ENCODE data around the gene PUM2. TPM values are rescaled to one million over a fixed set of nuclear protein-coding genes. Genes with fewer than 3 reads are reported as not detected.

Gene PUM2
- total RNA-seq, 1 experiment from 2014 or later = 104 TPM

GRCh38 chr2:20224716-20225293, 125.8 kb downstream of the PUM2 start, which contains the start of gene SDC1 (continued):
- 0 out of 2 replicates have a peak, but pooled peaks have one; percentile 33 for TF ChIP-seq ZNF232 (CRISPR knock-in tag; IDR thresholded peaks at IDR 0.05)
- no peak; the same call in 1 of the 2 replicates for TF ChIP-seq USF1 (CRISPR knock-in tag; IDR thresholded peaks at IDR 0.05)
- 0 out of 2 replicates have a peak, but pooled peaks have one; percentile 52 for TF ChIP-seq ZNF512 (CRISPR knock-in tag; IDR thresholded peaks at IDR 0.05; ENCODE audit: borderline replicate concordance)
- TF ChIP-seq ZNF416 (CRISPR knock-in tag; IDR thresholded peaks at IDR 0.05) = no peak
- TF ChIP-seq PRDM15 (CRISPR knock-in tag; IDR thresholded peaks at IDR 0.05) = no peak
- TF ChIP-seq ESRRA (CRISPR knock-in tag; IDR thresholded peaks at IDR 0.05; ENCODE audit: borderline replicate concordance) = 0 out of 2 replicates have a peak, but pooled peaks have one; percentile 41
- no peak for TF ChIP-seq ZNF317 (CRISPR knock-in tag; IDR thresholded peaks at IDR 0.05; ENCODE audit: borderline replicate concordance, low read depth)
- TF ChIP-seq FOXP1 (CRISPR knock-in tag; IDR thresholded peaks at IDR 0.05; ENCODE audit: borderline replicate concordance) = peak; percentile 86
- 0 out of 2 replicates have a peak, but pooled peaks have one; percentile 73 for TF ChIP-seq TCF7 (CRISPR knock-in tag; IDR thresholded peaks at IDR 0.05; ENCODE audit: low read depth)
- peak; percentile 61; the same call in 1 of the 2 replicates for TF ChIP-seq TEAD1 (CRISPR knock-in tag; IDR thresholded peaks at IDR 0.05)
- TF ChIP-seq ERG (CRISPR knock-in tag; IDR thresholded peaks at IDR 0.05) = no peak
- 0 out of 2 replicates have a peak, but pooled peaks have one; percentile 25 for TF ChIP-seq NFYB (CRISPR knock-in tag; conservative IDR thresholded peaks at IDR 0.05; ENCODE audit: low read depth)
- no peak for TF ChIP-seq CDX4 (CRISPR knock-in tag; IDR thresholded peaks at IDR 0.05; ENCODE audit: borderline replicate concordance)
- peak; percentile 35; the same call in 1 of the 2 replicates for TF ChIP-seq FOXK1 (CRISPR knock-in tag; IDR thresholded peaks at IDR 0.05)
- no peak for TF ChIP-seq ZNF121 (CRISPR knock-in tag; IDR thresholded peaks at IDR 0.05)
- TF ChIP-seq CREB1 (CRISPR knock-in tag; IDR thresholded peaks at IDR 0.05) = peak; percentile 48; the same call in 1 of the 2 replicates
- peak; percentile 41; the same call in 1 of the 2 replicates for TF ChIP-seq IRF1 (CRISPR knock-in tag; IDR thresholded peaks at IDR 0.05)
- TF ChIP-seq MAX (CRISPR knock-in tag; IDR thresholded peaks at IDR 0.05) = peak; percentile 5; the same call in 1 of the 2 replicates
- TF ChIP-seq STAT6 (CRISPR knock-in tag; conservative IDR thresholded peaks at IDR 0.05; ENCODE audit: low read depth) = 0 out of 2 replicates have a peak, but pooled peaks have one; percentile 38
- peak; percentile 78; the same call in 1 of the 2 replicates for TF ChIP-seq ZBTB43 (CRISPR knock-in tag; IDR thresholded peaks at IDR 0.05)
- peak; percentile 78 for TF ChIP-seq E2F4 (CRISPR knock-in tag; IDR thresholded peaks at IDR 0.05; ENCODE audit: borderline replicate concordance, low read depth)
- 0 out of 2 replicates have a peak, but pooled peaks have one; percentile 81 for TF ChIP-seq TP53 (CRISPR knock-in tag; IDR thresholded peaks at IDR 0.05)
- TF ChIP-seq MYBL2 (CRISPR knock-in tag; IDR thresholded peaks at IDR 0.05) = 0 out of 2 replicates have a peak, but pooled peaks have one; percentile 57
